T1000 (cell line): ENCODE measurements around the gene MSL3B.
"Not testable (repeated sequence)": the region's sequence is repeated elsewhere in the genome, so short reads cannot be mapped to it uniquely, and the experiment has no call there.

ENCODE experiments used
- DNase-seq: peaks from one replicate; lab custom pipeline; 2025; ENCODE audit warnings: mixed read lengths; lab: John Stamatoyannopoulos, UW

MSL3B gene

DNA sequence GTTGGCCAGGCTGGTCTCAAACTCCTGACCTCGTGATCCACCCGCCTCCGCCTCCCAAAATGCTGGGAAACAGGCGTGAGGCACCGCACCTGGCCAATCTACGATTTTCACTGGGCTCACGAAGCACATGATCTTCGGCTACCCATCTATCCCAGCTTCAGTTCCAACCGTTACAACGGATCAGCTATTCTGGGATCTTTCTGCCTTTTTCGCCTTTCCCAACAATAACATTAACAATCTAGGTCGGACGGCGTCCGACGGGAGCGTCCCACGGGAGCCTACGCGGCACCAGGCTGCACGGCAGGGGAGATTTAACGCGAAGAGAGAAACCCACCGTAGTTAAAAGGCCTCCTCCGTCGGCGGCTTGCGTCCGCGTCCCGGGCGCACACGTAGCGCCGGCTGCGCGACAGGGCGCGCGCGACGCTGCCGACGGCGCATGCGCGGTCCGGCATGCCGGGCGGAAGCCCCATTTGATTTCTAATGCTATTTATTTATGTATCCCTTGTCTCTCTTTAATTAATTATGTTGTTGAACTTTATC is at the start of gene MSL3B:
TSS of gene MSL3B (minus strand) at position 394 of the 540 bp plus-strand sequence.
- peak; percentile 66 for DNase-seq

DNA sequence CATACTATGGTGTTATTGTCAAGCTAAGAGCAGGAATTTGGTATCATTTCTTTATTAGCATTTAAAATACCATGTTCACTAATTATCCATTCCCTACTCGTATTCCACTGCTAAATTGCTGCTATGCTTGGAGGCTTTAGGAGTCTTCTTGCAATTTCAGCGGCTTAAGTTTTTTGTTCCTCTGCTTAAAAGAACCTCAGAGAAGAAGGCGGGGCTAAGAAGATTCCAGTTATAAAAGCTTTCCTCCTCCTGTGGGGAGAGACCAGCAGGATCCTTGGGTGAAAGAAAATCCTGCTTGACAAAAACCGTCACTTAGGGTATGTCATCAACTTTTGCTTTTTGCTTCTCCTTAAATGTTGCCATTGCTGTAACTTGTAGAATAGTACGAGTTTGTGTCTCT is 48.9 kb upstream of the MSL3B start, which contains the start of gene TRPM8:
TSS of gene TRPM8 (plus strand) at position 258 of the 400 bp plus-strand sequence. CDS start 9,165 bp downstream, outside the sequence.
- no peak for DNase-seq

DNA sequence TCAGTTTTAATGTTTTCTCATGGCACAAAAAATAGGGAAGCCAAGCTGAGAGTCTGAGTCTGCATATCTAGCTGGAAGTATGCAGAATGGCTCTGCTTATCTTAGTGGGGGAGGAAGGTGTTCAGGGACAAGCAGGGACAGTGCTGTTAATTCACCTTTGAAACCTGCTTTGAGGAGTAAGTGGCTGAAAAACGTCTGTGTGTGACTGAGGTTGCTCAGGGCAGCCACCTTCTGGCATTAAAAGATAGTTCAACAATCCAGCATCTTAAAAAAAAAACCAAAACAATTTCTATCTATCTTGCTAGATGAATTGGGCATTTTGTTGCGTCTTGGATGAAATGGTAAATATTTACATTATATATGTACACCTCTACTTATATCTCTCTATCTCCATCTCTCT is 46.9 kb upstream of the MSL3B start:
- DNase-seq, result no peak

DNA sequence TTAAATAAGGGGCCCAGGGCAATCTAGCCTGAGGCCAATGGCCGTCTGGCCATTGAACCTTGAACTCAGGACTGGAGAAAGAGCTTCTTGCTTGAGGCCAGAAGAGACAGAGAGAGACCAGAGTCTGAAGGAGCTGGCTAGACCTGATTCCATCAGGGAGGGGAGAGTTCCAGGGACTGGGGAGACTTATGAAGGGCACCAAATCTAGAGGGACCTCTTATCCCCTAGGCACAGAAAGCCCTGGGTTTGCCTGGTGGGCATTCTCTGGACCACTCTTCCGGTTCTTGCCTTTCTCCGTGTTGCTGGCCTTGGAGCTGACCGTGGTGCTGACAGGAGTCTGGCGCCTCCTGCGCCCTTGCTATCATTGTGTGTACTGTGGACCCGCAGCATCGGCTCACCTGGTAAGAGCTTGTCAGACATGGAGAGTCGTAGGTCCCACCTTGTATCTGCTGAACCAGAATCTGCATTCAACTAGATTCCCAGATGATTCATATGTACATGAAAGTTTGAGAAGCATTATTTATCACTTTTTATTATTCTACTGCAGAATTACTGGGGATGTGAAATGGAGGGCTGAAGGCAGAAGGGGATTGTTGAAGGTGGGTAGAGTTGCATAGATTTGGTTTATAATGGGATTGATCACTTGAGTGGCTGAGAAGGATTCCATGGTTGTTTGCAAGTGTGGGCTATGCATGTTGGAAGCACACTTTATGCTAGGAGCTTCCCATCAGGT is 44.7 kb upstream of the MSL3B start:
- DNase-seq, result peak; percentile 4

DNA sequence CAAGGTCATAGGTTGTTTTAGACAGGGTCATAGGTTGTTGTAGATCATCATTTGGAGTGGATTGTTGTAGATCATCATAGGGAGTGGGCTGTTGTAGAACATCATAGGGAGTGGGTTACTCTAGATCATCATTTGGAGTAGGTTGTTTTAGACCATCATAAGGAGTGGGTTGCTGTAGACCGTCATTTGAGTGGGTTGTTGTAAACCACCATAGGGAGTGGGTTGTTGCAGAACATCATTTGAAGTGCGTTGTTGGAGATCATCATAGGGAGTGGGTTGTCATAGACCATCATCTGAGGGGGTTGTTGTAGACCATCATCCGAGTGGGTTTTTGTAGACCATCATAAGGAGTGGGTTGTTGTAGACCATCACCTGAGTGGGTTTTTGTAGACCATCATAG is 39.4 kb upstream of the MSL3B start:
- no peak for DNase-seq

DNA sequence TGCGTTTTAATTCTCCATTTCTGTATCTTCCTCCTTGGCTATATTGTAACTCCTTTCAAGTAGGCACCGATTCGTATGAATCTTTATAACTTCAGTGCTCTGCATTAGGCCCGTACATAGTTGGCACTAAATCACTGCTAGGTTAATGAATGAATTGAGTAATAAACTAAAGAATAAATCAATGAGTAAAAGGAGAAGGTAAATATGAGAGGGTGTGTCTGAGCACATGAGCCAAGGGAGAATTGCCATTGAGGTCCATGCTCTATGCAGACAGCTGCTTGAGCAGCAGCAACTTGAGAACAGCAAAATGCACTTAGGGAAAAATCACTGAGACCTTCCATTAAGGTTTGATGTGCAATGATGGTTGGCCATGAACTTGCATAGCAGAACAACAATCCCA is 37.8 kb upstream of the MSL3B start:
- DNase-seq, result no peak

DNA sequence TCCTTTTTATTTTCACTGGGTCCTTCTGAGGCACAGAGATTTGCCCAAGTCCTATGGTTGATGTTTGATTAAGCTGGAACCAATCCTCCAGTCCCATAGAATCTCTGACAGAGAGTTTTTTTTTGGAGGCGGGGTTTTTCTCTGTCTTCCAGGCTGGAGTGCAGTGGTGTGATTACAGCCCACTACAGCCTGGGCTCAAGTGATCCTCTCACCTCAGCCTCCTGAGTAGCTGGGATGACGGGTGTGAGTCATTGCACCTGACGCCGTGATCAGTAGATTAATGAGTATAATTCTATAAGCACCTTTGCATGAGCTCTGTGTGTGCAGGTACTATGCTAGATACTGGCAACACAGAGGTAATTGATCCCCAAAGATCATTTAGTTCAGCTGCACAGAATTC is 33.7 kb upstream of the MSL3B start:
- DNase-seq, result no peak

DNA sequence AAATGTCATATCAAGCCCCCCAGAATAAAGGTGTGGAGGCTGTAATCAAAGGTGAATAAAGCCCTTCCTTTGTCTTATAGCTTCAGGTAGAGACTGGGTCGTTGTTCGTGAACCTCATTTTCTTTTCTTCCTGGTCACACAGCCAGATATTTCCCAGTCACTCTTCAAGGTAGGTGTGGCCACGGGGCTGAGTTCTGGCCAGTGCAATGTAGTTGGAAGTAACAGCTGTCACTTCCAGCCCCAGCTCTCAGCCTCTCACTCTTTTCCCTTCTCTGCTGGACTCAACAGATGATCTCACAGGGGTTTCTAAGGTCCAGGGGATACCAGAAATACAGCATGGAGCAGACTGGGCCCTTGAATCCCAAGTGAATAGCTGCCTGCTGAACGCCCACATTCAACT is 33.2 kb upstream of the MSL3B start:
- DNase-seq, result no peak

DNA sequence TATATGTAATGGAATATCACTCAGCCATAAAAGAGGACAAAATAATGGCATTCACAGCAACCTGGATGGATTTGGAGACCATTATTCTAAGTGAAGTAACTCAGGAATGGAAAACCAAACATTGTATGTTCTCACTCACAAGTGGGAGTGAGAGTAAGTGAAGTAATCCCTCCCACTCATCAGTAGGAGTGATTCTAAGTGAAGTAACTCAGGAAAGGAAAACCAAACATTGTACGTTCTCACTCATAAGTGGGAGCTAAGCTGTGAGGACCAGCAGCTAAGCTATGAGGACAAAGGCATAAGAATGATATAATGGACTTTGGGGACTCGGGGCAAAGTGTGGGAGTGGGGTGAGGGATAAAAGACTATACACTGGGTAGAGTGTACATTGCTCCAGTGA is 28.1 kb upstream of the MSL3B start:
- not testable (repeated sequence) for DNase-seq

DNA sequence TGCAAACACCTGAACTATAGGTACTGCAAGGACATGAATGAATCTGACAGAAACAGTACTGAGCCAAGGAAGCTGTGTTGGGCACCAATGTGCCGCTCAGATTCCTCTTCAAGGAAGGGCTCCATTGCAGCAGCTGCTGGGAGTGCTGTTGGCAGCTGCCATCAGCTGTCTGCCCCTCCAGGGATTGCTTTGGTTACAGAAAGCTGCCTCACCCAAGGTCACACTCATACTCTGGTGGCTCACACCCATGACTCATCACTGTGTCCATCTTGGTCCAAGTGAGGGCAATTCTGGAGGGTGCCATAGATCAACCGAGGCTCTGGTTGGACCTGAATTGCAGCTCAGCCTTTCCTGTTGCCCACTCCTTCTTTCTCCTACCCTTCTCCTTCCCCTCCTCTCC is 24.6 kb upstream of the MSL3B start:
- no peak for DNase-seq

DNA sequence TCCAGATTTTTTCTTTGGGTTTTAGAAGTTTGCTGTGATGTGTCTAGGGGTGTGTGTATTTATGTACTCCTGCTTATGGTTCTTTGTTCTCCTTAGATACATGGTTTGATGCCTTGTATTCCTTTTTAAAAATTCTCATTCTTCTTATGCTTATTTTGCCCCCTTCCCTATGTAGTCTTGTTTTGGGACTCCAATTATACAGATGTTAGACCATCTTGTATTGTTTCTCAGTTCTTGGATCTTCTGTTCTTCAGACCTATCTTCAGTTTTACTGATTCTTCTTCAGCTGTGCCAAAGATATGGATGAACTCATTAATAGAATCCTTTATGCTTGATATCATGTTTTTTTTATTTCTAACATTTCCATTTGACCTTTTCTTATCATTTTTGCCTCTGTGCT is 14.2 kb upstream of the MSL3B start:
- DNase-seq, result no peak

DNA sequence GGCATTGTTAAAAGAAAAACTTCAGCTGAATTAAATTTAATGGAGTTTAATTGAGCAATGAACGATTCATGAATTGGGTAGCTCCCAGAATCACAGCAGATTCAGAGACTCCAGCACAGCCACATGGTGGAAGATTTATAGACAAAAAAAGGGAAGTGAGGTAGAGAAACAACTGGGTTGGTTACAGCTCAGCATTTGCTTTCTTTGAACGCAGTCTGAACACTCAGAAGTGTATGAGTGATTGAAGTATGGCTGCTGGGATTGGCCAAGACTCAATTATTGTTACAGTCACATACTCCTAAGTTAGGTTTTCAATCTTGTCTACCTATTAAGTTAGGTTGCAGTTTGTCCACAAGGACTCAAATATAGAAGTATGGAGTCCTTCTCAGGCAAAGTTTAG is 3.9 kb upstream of the MSL3B start:
- not testable (repeated sequence) for DNase-seq

DNA sequence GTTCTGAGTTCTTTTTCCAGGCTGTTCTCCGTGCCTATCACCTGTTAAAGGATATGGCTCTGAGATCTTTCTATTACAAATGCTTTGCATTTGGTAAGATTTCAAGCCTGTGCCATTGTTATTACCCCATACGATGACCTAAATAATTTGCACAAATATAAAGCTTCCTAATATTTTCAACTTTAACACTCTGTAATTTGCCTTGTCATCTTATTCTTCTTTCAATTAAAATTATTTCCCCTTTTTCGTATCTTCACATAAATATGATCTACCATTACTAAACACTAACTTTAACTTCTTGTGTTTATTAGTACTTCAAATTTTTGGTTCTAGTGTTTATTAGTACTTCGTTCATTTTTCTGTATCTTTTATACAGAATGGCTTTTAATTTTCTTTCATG is 3.2 kb upstream of the MSL3B start:
- no peak for DNase-seq

DNA sequence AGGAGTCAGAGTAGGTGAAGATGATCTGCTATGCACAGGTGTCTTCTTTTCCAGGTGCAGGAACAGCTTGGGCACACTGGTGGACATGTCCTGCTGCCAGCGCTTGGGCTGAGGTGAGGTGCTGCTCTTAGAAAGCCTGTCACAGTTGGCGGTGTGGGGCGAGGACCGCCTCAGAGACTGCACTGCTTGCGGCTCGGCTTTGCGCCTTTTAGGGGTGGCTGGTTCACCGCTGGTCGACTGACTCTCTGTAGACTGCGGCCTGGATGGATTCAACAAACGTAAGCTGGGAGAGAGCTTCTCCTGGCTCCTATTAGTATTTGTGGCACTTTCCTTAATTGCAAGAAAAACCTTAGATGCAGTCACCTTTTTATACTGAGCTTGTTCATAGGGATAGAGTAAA is 1.7 kb downstream of the MSL3B start:
- no peak for DNase-seq

DNA sequence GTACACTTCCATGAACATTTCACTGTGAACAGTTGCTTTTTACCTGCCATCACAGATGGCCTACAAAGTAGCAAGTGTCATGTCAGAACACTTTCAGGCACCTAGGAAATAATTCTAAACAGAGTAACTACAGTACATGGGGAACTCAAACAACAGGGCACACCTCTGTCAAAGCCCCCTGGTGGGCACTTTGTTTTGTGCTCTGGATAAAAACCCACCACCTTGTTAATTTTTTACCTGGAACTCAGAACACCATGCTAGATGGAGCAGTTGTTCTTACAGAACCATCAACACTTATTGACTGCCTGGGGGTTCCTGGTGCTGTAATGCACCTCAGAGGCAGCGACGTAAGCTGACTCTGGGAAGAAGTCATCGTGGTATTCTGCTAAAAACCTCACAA is 2.3 kb downstream of the MSL3B start:
- no peak for DNase-seq

DNA sequence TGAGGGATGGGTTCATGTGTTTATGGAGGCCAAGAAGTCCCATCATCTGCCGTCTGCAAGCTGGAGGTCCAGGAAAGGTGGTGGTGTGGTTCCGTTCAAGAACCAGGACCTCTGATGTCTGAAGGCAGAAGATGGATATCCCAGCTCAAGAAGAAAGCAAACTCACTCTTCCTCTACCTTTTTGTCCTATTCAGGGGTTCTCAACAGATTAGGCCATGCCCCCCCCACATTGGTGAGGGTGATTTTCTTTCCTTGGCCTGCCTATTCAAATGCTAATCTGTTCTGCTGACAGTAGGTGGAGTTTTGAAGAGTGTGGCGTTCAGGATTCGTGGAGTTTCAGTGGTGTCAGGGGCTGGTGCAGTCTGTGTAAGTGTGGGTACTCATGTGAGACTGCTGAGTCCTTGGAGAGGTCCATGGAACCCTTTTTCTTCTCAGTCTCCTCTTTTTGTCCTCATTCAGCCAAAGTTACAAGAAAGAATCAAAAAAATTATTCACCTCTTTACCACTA is 5.9 kb downstream of the MSL3B start:
- DNase-seq, result no peak

DNA sequence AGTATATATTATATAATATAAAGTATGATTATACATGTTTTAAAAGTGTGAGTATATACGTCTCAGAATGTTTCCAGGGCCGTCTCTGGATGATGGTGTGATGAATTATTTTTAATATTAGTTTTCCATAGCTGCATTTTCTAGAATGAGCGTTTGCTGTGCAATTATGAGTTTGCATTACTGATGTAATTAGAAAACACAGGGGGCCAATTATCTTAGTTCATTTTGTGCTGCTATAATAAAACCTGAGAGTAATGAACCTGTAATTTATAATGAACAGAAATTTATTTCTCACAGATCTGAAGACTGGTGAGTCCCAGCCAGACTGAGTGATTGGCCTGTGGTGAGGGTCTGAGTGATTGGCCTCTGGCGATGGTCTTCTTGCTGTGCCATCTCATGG is 9.9 kb downstream of the MSL3B start:
- no peak for DNase-seq

DNA sequence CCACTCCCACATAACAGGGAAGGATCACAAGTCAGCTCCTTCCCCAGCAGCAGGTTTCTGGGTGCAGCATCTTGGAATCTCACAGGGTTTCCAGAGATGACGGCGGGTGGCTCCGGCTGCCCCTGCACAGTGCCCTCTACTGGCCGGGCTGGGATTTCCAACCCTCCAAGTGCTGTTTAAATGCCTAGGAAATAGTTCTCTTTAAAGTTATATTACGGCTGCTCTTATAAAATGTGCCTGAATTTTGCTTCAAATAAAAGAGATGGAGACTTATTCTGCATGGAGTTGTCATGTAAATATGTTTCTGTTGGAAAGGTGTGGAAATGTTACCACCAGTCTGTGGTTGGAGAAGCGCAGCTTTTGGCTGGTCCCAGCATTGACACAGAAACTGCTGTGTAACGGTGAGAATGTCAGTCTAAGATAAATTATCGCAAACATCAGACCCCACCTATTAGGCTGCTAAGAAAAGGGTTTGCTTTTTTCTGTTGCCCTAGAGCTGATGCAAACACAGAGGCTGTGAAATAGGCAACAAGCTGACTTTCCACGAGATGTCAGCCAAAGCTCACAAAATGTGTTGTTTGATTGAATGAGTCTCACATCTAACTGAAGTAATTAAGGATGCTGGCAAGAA is 10.6 kb downstream of the MSL3B start:
- DNase-seq, result peak; percentile 13

DNA sequence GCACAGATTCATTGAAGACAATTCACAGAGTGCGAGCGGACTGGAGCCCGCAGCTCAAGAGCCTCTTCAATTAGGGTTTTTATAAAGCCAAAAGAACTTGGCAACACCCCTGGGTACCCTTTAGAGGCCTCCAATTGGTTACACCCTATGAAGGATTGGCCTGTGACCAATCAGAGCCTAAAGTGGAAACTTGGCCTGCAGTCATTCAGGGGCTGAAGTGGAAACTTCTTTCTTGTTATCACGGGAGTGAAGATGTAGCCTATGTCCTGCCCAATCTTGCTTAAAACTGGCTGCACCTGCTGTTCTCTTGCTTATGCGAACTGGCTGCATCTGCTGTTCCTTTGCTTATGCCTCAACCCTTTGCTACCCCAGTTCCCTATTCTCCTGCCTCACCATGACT is 12.0 kb downstream of the MSL3B start:
- DNase-seq, result no peak

DNA sequence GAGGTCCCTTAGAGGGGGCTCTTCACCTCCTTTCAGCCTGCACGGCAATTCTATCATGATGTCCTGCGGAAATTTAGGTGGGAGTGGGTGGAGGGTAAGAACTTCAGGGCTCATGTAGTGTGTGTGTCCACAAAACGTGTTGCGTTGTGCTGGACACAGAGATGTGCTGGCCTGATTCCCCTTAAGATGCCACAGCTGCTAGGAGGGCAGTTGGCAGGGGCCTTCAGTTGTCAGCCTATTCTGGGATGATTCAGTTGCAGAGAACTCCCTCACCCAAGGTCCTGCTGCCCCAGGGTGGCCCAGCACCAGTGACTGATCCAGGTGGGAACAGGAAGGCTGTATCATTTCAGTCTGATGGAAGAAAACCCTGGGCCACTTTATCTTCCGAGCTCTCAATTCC is 12.8 kb downstream of the MSL3B start:
- no peak for DNase-seq

DNA sequence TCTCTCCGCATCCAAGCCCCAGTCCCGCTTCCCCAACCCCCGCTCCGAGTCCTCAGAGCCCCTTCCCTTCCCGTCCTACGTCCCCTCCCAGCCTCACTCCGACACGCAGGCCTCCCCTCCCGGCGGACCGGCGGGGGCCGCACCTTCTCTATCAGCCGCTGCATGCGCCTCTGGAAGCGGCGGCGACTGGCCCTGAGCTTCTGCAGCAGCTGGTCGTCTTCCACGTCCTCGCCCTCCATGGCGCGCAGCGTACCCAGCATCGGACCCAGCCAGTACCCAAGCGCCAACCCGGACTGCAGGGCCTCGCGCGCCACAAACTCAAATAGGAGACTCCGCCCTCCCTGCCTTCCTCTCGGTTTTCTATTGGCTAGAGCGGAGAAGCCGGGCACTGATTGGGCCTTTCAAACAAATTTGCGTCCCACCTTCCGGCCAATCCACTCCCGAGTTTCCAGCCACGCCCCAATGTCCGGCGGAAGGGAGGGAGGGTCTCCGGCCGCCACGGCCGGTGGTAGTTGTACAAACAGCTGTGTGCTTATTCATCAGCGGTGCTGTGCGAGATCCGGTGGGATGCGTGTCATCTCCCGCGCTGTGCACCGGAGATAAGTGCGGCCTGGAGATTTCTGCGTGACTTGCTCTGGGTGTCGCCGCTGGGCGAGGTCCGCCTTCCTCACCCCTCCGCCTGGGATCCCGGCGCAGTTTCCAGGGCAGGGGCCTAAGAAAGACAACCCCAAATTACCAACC is 13.8 kb downstream of the MSL3B start, which contains the start of gene HJURP:
TSS of gene HJURP (minus strand) at position 295 of the 741 bp plus-strand sequence. CDS start at position 260, 35 bp downstream.
- DNase-seq, result peak; percentile 91

DNA sequence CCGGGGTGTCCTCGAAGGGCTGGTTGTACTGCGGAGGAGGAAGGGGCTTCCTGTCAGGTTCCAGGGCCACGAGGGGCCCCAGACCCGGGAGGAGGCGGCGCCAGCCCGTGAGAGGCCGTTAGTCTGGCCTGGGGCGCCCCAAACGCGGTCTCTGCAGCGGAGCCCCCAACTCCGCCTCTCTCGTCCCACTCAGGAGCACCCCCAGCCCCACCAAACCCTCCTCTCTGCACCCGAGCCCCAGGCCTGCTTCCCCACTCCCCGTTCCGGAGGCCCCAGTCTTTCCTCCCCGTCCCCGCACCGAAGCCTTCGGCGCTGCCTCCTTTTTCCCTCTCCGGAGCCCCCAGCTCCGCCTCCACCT is 14.3 kb downstream of the MSL3B start:
- DNase-seq, result no peak

DNA sequence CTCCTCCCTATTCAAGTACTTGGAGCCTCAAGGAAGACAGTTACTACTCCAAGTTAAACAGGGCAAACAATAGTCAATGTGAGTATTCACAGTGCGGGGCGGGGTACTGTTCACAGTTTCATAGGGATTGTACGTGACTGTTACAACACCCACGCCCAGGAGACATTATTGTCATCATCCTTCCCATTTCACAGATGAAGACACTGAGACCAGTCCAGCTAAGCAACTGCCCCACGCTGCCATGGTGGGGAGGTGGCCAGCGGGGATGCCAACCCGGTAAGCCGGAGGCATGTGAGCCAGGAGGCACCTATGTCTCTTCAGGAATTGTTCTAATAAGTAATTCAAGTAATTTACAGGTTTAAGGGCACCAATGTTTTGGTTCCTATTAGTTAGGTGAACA is 14.8 kb downstream of the MSL3B start:
- DNase-seq, result no peak
